ENCODE results near the gene EGFL8. TPM values are rescaled to one million over a fixed set of nuclear protein-coding genes. Genes with fewer than 3 reads are reported as not detected.

Gene EGFL8
- total and polyA plus RNA-seq, 9 of the 15 experiments (the other 6 are each of a cell fraction or from before 2014, with no cell fraction given), result 2.2 to 47.4 (median 14.2) TPM

GRCh38 chr6:32215617-32216016 lies 51.2 kb downstream of the EGFL8 start (continued):
- TF ChIP-seq HBP1 (CRISPR knock-in tag; IDR thresholded peaks at IDR 0.05), result peak; percentile 74
- no peak for TF ChIP-seq CEBPZ (IDR thresholded peaks at IDR 0.05; ENCODE audit: borderline replicate concordance, low read depth, low read length)
- no peak for TF ChIP-seq GABPA (tag; conservative IDR thresholded peaks at IDR 0.05; ENCODE audit: low read depth)
- TF ChIP-seq RREB1 (CRISPR knock-in tag; IDR thresholded peaks at IDR 0.05), result no peak
- no peak for TF ChIP-seq POLR3A (IDR thresholded peaks at IDR 0.05; ENCODE audit: borderline replicate concordance, extremely low read depth, insufficient read depth, insufficient read length)
- no peak for TF ChIP-seq BMI1 (IDR thresholded peaks at IDR 0.05; ENCODE audit: low read length)
- no peak for TF ChIP-seq TOE1 (IDR thresholded peaks at IDR 0.05; ENCODE audit: borderline replicate concordance)
- no peak for TF ChIP-seq TOE1 (CRISPR knock-in tag; IDR thresholded peaks at IDR 0.05; ENCODE audit: borderline replicate concordance, low read depth)
- peak; percentile 57; the same call in 1 of the 2 replicates for TF ChIP-seq ZBTB26 (CRISPR knock-in tag; IDR thresholded peaks at IDR 0.05)
- TF ChIP-seq AFF4 (CRISPR knock-in tag; IDR thresholded peaks at IDR 0.05), result no peak
- no peak for TF ChIP-seq MBD2 (IDR thresholded peaks at IDR 0.05; ENCODE audit: borderline replicate concordance, low read depth)

Data from K562 (cell line).